Central memory CD4-positive, alpha-beta T cell (primary cell): ENCODE data around the gene DCPS.
"Not testable (repeated sequence)": the region's sequence is repeated elsewhere in the genome, so short reads cannot be mapped to it uniquely, and the experiment has no call there.

Experiments used
- DNase-seq: peaks from one replicate; pipeline ENCODE4 v3.0.0; 2022

Gene DCPS

DNA sequence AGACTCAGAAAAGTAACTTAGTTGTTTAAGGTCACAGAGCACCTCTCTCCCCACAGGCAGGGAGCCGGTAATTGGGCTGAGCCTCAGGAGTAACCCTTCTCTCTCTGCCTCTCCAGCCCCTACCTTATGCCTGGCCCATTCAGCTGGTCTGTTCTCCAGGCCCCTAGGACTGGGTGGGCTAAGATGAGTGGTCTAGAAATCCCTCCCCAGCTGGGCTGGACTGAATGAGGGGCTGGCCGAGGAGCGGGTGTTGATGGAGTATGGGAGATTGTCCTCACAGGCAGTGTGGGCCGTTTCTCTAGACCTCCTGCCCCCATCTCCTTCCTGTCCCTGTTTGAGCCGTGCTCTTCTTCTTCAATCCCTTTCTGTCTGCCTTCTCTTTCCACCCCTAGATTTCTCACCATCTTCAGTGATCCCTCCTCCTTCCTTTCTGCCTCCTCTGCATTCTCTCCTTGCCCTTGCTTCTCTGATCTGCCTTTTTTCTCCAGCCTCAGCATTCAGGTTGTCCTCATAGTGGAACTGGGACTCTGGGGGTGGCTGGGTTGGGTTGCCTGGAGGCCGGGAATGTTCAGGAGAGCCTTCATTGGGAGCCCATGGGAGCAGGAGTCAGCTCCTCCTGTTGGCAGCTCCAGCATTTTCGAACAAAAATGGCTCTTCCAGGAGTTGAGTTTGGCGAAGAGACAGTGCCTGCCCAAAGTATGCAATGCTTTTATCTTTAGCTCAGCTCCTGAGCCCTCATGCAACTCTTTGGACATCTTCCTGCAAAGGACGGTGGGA, 59.2 kb downstream of the DCPS start:
- DNase-seq = no peak

- DNase-seq = no peak
Observed at GRCh38 chr11:126363706-126364248, 59.9 kb downstream of the DCPS start.

- not testable (repeated sequence) for DNase-seq
Observed at GRCh38 chr11:126364735-126365134, 60.9 kb downstream of the DCPS start.

- DNase-seq = not testable (repeated sequence)
Observed at GRCh38 chr11:126365508-126365907, 61.6 kb downstream of the DCPS start.

DNA sequence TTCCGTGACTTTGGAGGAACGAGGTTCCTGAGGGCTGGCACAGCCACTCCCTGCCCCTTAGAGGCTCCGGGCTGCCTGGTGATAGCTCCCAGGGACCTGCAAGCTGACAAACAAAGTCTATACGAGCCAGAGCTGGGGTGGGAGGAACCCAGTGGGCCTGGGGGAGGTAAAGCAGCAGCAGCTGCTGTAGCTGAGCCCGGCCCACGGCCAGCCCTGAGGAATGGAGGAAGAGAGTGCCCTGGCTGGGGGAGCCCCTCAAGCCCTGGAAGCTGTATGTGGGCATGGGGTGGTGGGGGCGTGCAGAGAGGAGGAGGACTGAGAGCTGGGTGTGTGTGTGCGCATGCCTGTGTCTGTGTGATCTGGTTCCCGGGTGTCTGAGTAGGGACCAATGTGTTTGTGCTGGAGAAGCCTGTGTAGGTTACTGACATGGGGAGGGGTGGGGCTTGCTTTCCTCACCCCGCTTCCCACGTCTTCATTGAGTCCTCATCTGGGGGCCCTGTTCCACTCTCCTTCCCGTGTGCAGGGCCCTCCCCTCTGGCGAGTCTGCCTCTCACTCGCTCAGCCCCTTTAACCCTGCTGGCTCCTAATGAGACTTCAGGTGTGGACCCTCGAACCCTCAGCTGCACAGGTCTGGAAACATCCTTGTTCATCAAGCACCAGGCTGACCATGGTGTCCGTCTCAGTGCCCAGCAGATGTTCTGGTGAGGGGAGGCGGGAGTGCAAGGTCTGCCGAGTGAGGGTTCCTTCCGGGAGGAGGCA, 62.4 kb downstream of the DCPS start:
- DNase-seq = no peak

DNA sequence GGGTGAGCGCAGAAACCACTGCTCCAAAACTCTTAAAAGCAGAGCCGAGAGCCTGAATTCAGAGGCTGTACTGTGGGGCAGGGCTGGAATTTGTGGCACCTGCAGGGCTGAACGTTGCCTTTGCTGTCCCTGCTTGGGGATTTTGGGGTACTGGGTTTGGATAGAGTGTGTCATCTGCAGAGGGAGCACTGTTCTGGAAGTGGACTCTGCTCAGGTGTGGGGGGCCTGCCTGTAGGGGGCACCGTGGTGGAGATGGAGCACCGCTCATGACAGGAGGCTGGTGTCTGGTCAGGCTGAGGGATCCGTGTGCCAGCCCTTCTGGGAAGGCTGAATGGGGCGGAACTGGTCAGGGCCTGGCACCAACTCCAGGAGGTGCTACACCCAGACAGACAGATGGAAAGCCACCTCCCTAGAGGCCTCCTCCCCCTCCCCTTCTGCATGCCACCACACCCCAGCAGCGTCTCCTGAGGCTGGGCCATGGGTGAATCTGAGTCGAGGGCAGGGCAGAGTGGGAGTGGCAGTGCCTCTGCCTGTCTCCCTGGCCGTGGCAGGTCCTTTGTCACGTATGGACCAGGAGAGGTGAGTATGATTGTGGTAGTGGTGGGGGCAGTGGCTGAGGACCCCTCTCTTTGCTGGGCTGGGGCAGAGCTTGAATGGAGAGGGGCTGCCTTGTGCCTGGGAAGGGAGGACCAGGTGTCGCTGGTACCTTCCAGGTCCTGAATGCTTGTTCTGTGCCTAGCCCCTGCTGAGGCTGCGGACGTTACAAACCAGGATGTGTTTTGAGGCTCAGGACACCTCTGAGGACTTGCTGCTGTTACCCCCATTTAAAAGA, 63.2 kb downstream of the DCPS start:
- not testable (repeated sequence) for DNase-seq

GRCh38 chr11:126367806-126368205, 63.9 kb downstream of the DCPS start:
- not testable (repeated sequence) for DNase-seq

GRCh38 chr11:126368336-126369119, 64.7 kb downstream of the DCPS start:
- not testable (repeated sequence) for DNase-seq

- DNase-seq = no peak
Observed at GRCh38 chr11:126370016-126370415, 66.2 kb downstream of the DCPS start.

DNA sequence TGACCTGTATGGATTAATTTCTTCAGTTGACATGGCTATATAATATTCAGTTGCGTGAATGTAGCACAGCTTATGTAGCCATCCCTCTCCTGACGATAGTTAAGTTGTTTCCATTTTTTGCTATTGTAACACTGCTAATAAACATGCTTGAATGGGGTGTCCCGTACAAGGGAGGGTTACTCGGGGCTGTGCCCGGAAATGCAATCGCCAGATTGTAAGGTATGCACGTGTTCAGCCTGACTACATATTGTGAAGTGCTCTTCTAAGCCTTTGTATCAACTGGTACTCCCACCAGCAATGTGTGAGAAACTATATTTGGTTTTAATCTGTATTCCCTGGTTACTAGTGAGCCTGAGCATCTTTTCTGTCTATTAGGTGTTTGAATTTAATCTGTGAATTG, 67.7 kb downstream of the DCPS start:
- no peak for DNase-seq

- not testable (repeated sequence) for DNase-seq
Observed at GRCh38 chr11:126373389-126374066, 69.7 kb downstream of the DCPS start.

DNA sequence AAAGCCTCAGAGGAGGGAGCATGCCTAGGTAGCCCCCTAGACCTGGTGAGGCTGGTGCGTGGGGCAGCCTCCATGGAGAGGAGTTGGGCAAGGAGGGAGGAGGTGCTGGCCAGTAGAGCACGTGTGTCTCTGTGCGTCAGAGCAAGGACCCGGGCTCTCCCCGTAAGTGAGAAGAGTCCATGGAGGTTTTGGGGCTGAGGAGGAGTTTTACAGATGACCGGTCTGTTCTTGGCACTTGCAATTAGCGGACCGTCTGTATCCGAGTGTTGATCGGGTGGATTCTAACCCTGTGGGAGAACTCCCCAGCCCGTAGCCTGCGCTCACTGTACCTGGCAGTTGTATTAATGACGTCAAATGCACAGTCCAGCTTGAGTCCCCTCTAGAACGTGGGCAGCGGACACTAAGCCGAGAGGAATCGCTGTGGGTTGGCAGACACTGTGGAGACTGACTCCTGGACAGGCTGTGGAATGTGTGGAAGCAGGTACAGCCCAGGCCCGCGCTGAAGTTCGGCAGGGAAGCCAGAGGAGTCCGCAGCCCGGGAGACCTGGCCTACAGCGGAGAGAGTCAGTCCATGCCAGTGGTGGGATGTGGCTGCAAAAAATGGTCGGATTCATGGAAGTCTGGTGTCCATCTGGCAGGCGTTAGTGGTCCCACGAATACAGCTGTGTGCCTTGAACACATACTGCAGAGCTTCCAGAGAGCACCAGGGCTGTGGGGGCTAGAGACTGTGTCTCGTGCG, 70.9 kb downstream of the DCPS start:
- not testable (repeated sequence) for DNase-seq

DNA sequence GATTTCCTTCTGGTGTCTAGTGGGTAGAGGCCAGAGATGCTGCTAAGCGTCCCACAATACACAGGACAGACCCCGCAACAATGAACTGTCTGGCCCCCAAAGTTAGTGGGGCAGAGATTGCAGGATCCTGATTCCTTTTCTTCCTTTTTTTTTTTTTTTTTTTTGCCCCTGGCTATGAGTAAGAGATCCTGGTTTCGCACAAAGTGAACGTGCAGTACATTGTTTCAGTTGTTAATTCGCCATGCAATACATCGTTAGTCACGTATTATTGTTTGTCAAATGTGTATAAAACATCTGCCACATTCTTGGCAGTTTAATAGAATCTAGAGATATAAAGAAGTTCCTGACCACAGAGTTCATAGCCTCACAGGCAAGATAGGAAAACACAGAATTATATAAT, 71.9 kb downstream of the DCPS start:
- no peak for DNase-seq

GRCh38 chr11:126378763-126379162, 74.9 kb downstream of the DCPS start:
- DNase-seq = no peak

- no peak for DNase-seq
Observed at GRCh38 chr11:126380909-126381308, 77.0 kb downstream of the DCPS start.

DNA sequence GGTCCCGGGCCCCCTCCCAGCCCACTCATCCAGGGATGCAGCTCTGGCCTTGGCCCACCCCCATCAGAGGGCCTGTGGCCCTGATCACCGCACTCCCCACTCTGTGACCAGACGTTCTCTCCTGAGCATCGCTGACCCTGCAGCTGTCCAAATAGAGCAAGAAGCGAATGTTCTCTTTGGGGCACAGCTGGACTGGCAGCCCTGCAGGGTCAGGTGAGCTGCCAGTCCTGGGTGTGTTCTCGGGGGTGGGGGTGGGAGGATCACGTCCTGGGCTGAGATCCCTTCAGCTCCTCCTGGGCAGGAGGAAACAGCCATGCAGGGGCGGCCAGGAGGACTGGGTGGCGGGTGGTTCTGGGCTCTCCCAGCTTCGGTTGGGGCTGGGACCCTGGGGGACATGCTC, 78.1 kb downstream of the DCPS start:
- DNase-seq = not testable (repeated sequence)

- DNase-seq = not testable (repeated sequence)
Observed at GRCh38 chr11:126382641-126383040, 78.8 kb downstream of the DCPS start.

DNA sequence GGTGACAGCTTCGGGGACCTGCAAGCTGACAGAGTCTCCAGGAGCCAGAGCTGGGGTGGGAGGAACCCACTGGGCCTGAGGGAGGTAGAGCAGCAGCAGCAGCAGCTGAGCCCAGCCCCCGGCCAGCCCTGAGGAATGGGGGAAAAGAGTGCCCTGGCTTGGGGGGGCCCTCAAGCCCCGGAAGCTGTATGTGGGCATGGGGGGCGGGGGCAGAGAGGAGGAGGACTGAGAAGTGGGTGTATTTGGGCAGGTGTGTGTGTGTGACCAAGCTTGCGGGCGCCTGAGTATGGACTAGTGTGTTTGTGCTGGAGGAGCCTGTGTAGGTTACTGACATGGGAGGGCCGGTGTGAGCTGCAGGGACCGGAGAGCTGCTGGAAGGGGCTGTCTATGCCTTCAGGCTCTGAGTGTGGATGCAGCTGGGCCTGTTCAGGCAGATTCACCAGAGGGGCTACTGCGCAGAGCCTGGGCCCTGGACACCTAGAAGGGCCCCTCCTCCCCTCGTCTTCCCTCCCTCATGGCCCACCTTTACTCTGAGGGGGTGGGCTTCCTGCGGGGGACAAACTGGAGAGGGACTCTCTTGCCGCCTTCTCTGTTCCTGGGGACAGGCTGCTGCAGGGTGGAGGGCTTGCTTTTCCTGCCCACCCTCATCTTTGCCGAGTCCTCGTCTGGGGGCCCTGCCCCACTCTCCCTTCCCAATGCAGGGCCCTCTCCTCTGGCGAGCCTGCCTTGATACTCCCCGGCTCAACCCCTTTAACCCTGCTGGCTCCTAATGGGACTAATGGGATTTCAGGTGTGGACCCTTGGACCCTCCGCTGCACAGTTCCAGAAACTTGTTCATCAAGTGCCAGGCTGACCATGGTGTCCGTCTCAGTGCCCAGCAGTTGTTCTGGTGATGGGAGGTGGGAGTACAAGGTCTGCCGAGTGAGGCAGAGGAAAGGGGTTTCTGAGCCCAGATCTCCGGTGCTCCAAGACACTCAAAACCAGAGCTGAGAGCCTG, 79.8 kb downstream of the DCPS start:
- DNase-seq = no peak

- DNase-seq = no peak
Observed at GRCh38 chr11:126384449-126385070, 80.7 kb downstream of the DCPS start.
